HUES64 (cell line): ENCODE data around the gene MRPL11.

Experiments
- H3K27ac ChIP-seq: 2 replicates; pipeline ENCODE4 v1.7.0; 2013; ENCODE audit warnings: low read depth, low read length, inconsistent platforms
- H3K27me3 ChIP-seq: 2 replicates; pipeline ENCODE4 v1.6.1; 2013; ENCODE audit warnings: mild to moderate bottlenecking, low read length; ENCODE audit not compliant: insufficient read depth
- H3K36me3 ChIP-seq: 2 replicates; pipeline ENCODE4 v1.6.1; 2013; ENCODE audit warnings: mild to moderate bottlenecking, low read length; ENCODE audit not compliant: insufficient read depth
- H3K4me1 ChIP-seq: 2 replicates; pipeline ENCODE4 v1.6.1; 2013; ENCODE audit warnings: mild to moderate bottlenecking, low read length, moderate library complexity; ENCODE audit not compliant: insufficient read depth
- H3K4me3 ChIP-seq: 2 replicates; pipeline ENCODE4 v1.5.1; 2013; ENCODE audit warnings: mild to moderate bottlenecking, low read length, moderate library complexity
- H3K9ac ChIP-seq: 2 replicates; pipeline ENCODE4 v1.6.1; 2013; ENCODE audit warnings: mild to moderate bottlenecking, low read depth, low read length
- H3K9me3 ChIP-seq: 2 replicates; pipeline ENCODE4 v1.6.1; 2013; ENCODE audit warnings: low read depth, low read length; ENCODE audit not compliant: insufficient read depth
- WGBS: fragments of 150-250, 120-280 bp; methylation state at CpG from one replicate; pipeline ENCODE4 v1.1.7; 2013; ENCODE audit warnings: missing lambda C conversion rate; 5-methylcytosine and 5-hydroxymethylcytosine counted together

Gene MRPL11

DNA sequence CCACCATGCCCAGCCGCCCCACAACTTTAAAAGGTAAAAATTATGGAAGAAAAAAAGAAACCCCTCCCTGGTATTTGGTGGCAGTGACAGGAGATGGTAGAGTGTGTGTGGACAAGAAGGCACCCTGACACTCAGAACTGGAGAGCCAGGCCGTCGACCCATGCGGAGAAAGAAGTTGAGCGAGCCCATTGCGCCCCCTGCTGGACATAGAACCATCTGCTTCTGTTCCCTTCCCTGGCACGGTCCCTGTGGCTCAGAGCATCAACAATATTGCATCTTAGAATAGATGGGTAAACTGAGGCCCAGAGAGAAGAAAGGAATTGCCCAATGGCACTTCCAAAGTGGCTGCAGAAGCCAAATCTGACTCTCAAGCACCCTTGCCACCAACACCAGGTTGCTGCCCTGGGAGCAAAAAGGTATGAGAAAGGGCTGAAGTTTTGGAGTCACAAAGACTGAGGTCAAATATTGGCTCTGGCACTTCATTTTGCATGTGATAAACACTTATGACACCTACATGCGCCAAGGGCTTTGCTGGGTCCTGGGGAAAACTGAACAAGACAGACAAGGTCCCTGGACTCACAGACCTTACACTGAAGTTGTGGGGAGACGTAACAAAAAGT lies 8.6 kb downstream of the MRPL11 start:
- 30% methylated on average over 8 of the region's 9 CpGs for WGBS
- Histone ChIP-seq H3K36me3 (peaks cover 14% of the 10 kb centered on the region), H3K4me1 (no peaks in the 10 kb centered on the region), H3K9ac (no peak overlapping the region), H3K4me3 (no peak overlapping the region), H3K9me3 (no peaks in the 10 kb centered on the region), H3K27ac (no peak overlapping the region), H3K27me3 (no peaks in the 10 kb centered on the region)

DNA sequence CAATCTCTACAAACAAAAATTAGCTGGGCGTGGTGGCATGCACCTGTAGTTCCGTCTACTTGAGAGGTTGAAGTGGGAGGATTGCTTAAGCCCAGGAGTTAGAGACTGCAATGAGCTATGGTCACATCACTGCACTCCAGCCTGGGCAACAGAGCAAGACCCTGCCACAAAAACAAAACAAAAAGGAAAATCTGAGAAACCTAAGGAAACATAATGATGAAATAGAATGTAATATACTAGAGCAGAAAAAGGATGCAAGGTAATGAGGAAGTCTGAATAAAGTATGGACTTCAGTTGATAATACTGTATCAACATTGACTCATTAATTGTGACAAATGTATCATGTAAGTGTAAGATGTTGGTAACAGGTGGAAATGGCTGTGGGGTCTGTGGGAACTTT lies 9.7 kb downstream of the MRPL11 start:
- Histone ChIP-seq H3K27me3 (no peaks in the 10 kb centered on the region), H3K9me3 (no peaks in the 10 kb centered on the region), H3K9ac (no peak overlapping the region), H3K4me3 (no peak overlapping the region), H3K36me3 (peaks cover 14% of the 10 kb centered on the region; the same call in 1 of the 2 replicates), H3K4me1 (no peaks in the 10 kb centered on the region), H3K27ac (no peak overlapping the region)
- 96% methylated on average over 2 of the region's 2 CpGs for WGBS

DNA sequence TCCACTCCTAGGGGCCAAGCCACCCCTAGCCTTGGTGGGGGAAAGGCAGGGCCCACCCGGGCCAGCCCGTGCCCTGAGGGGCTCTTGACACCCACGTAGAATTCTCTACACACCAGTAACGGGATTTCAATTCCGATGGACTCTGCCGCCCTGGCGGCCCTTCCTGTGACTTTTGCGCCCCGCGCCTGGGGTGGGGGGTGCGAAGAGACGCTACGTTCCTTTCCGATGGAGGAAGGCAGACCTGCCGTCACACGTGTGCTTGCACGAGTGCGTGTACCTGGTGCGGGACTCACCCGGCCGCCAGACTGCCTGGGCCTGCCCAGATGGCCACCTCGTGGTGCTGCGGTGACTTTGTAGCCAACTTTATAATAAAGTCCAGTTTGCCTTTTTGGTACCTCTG lies 12.3 kb downstream of the MRPL11 start:
- peaks cover 2% of the 10 kb centered on the region for H3K27me3 ChIP-seq
- H3K36me3 ChIP-seq: peaks cover 5% of the 10 kb centered on the region; the same call in 1 of the 2 replicates
- H3K4me1 ChIP-seq: no peaks in the 10 kb centered on the region
- WGBS: 92% methylated on average over 23 of the region's 23 CpGs
- H3K4me3 ChIP-seq: no peak overlapping the region
- H3K9ac ChIP-seq: no peak overlapping the region
- no peak overlapping the region for H3K27ac ChIP-seq
- H3K9me3 ChIP-seq: no peaks in the 10 kb centered on the region

- H3K36me3 ChIP-seq: peaks cover 5% of the 10 kb centered on the region; the same call in 1 of the 2 replicates
- H3K27ac ChIP-seq: no peak overlapping the region
- no peaks in the 10 kb centered on the region for H3K9me3 ChIP-seq
- peaks cover 22% of the 10 kb centered on the region for H3K4me1 ChIP-seq
- H3K9ac ChIP-seq: no peak overlapping the region
- peaks cover 27% of the 10 kb centered on the region for H3K27me3 ChIP-seq
- H3K4me3 ChIP-seq: peak overlapping the region; percentile 50
- WGBS: 18% methylated on average over 38 of the region's 38 CpGs
Measured at GRCh38 chr11:66421492-66422205, 17.0 kb downstream of the MRPL11 start.

GRCh38 chr11:66420671-66421476 lies 17.8 kb downstream of the MRPL11 start, which contains the start of gene NPAS4:
Gene NPAS4, plus strand, starts transcription at chr11:66421035. Its CDS starts 145 bp downstream, at chr11:66421180.
- H3K9me3 ChIP-seq: no peaks in the 10 kb centered on the region
- peak within 1 kb of the TSS; percentile 50 for H3K4me3 ChIP-seq
- no peak within 1 kb of the TSS for H3K27ac ChIP-seq
- peaks cover 27% of the 10 kb centered on the region for H3K27me3 ChIP-seq
- 2% methylated on average over 70 of the region's 71 CpGs for WGBS
- H3K36me3 ChIP-seq: peaks cover 5% of the 10 kb centered on the region; the same call in 1 of the 2 replicates
- no peak within 1 kb of the TSS for H3K9ac ChIP-seq
- H3K4me1 ChIP-seq: peaks cover 22% of the 10 kb centered on the region

GRCh38 chr11:66419825-66420224 lies 18.8 kb downstream of the MRPL11 start:
- H3K4me3 ChIP-seq: peak overlapping the region; percentile 50
- no peak overlapping the region for H3K9ac ChIP-seq
- no peak overlapping the region for H3K27ac ChIP-seq
- peaks cover 27% of the 10 kb centered on the region for H3K4me1 ChIP-seq
- peaks cover 27% of the 10 kb centered on the region for H3K27me3 ChIP-seq
- H3K9me3 ChIP-seq: no peaks in the 10 kb centered on the region
- 2% methylated on average over 30 of the region's 30 CpGs for WGBS
- H3K36me3 ChIP-seq: peaks cover 5% of the 10 kb centered on the region; the same call in 1 of the 2 replicates

GRCh38 chr11:66418986-66419308 lies 19.7 kb downstream of the MRPL11 start:
- H3K9me3 ChIP-seq: no peaks in the 10 kb centered on the region
- 69% methylated on average over 3 of the region's 3 CpGs for WGBS
- H3K4me3 ChIP-seq: no peak overlapping the region
- H3K36me3 ChIP-seq: peaks cover 2% of the 10 kb centered on the region; the same call in 1 of the 2 replicates
- no peak overlapping the region for H3K27ac ChIP-seq
- H3K27me3 ChIP-seq: peaks cover 27% of the 10 kb centered on the region
- peaks cover 34% of the 10 kb centered on the region for H3K4me1 ChIP-seq
- H3K9ac ChIP-seq: no peak overlapping the region

- Histone ChIP-seq H3K27me3 (peaks cover 27% of the 10 kb centered on the region), H3K4me3 (peak overlapping the region; percentile 16; the same call in 1 of the 2 replicates)
- WGBS: 6% methylated on average over 16 of the region's 16 CpGs
Measured at GRCh38 chr11:66418168-66418985, 20.3 kb downstream of the MRPL11 start.

DNA sequence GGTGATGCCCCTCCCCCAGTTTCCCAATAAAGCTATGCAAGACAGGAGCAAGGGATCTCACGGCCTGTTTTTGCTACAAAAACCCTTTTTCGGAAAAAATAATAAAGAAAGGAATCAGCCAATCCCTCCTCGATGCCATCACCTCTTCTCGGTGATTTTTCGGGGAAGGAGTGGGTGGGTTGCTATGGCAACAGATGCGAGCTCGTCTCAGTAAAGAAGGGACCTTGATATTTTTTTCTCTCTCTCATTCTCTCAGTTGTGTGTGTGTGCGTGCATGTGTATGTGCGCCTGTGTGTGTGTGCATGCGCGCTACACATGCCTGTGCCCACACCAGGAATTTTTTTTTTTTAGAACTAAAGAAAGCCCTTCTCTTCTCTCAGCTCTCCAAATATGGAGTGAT lies 21.6 kb downstream of the MRPL11 start:
- no peaks in the 10 kb centered on the region for H3K9me3 ChIP-seq
- H3K9ac ChIP-seq: no peak overlapping the region
- H3K27me3 ChIP-seq: peaks cover 27% of the 10 kb centered on the region
- H3K4me3 ChIP-seq: no peak overlapping the region
- H3K4me1 ChIP-seq: peaks cover 42% of the 10 kb centered on the region
- H3K27ac ChIP-seq: no peak overlapping the region
- WGBS: 78% methylated on average over 8 of the region's 11 CpGs
- H3K36me3 ChIP-seq: no peaks in the 10 kb centered on the region

More at GRCh38 chr11:66418168-66418985, 20.3 kb downstream of the MRPL11 start:
- Histone ChIP-seq H3K4me1 (peaks cover 40% of the 10 kb centered on the region), H3K36me3 (no peaks in the 10 kb centered on the region), H3K9me3 (no peaks in the 10 kb centered on the region), H3K27ac (peak overlapping the region; percentile 11; the same call in 1 of the 2 replicates), H3K9ac (no peak overlapping the region)

DNA sequence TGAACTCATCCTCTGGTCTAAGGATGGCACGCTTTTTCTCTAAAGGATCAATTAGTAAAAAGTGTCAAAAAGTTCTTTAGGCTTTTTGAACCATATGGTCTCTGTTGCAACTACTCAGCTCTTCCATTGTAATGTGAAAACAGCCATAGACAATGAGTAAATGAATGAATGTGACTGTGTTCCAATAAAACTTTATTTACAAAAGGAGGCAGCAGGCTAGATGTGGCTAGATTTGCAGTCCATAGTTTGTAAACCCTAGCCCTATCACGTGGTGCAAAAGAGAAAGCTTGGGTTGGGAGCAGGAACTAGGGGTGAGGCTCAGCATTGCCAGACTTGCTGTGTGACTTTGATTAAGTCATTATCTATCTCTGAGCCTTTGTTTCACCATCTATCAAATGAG lies 23.2 kb downstream of the MRPL11 start:
- no peaks in the 10 kb centered on the region for H3K9me3 ChIP-seq
- 84% methylated on average over 2 of the region's 2 CpGs for WGBS
- H3K36me3 ChIP-seq: no peaks in the 10 kb centered on the region
- no peak overlapping the region for H3K9ac ChIP-seq
- H3K27ac ChIP-seq: no peak overlapping the region
- H3K27me3 ChIP-seq: peaks cover 16% of the 10 kb centered on the region
- H3K4me1 ChIP-seq: peaks cover 47% of the 10 kb centered on the region
- no peak overlapping the region for H3K4me3 ChIP-seq
